GM21515 (cell line): ENCODE measurements around the gene TMEM184C.
A peak's percentile ranks its signal among the peaks of the same experiment; 100 is the strongest.

ENCODE experiments used
- ATAC-seq: cut with Tn5 transposase; IDR thresholded peaks from one replicate; pipeline ENCODE4 v1.9.1; 2021; ENCODE audit not compliant: unreplicated experiment

TMEM184C gene

GRCh38 chr4:147648656-147649055 is 31.5 kb downstream of the TMEM184C start:
- ATAC-seq: no peak

GRCh38 chr4:147651563-147651962 is 34.4 kb downstream of the TMEM184C start:
- ATAC-seq: no peak

GRCh38 chr4:147655639-147656038 is 38.4 kb downstream of the TMEM184C start:
- ATAC-seq: no peak

- no peak for ATAC-seq
Measured at GRCh38 chr4:147658501-147658900, 41.3 kb downstream of the TMEM184C start.

- ATAC-seq: no peak
Measured at GRCh38 chr4:147674073-147674472, 56.9 kb downstream of the TMEM184C start.

- ATAC-seq: no peak
Measured at GRCh38 chr4:147674496-147674895, 57.3 kb downstream of the TMEM184C start.

GRCh38 chr4:147678106-147678505 is 60.9 kb downstream of the TMEM184C start:
- no peak for ATAC-seq

- ATAC-seq: no peak
Measured at GRCh38 chr4:147678796-147679549, 61.8 kb downstream of the TMEM184C start.

- no peak for ATAC-seq
Measured at GRCh38 chr4:147682755-147683154, 65.6 kb downstream of the TMEM184C start.

- ATAC-seq: no peak
Measured at GRCh38 chr4:147683188-147683591, 66.0 kb downstream of the TMEM184C start.

- peak; percentile 100 for ATAC-seq
Measured at GRCh38 chr4:147683717-147684700, 66.8 kb downstream of the TMEM184C start, which contains the start of gene PRMT9. Gene PRMT9, minus strand, starts transcription at chr4:147684163. Its CDS starts 176 bp downstream, at chr4:147683987.

GRCh38 chr4:147689067-147689466 is 71.9 kb downstream of the TMEM184C start:
- no peak for ATAC-seq

GRCh38 chr4:147691820-147692219 is 74.6 kb downstream of the TMEM184C start:
- ATAC-seq: no peak

- ATAC-seq: no peak
Measured at GRCh38 chr4:147693218-147693617, 76.0 kb downstream of the TMEM184C start.

- ATAC-seq: no peak
Measured at GRCh38 chr4:147696866-147697265, 79.7 kb downstream of the TMEM184C start.

- ATAC-seq: no peak
Measured at GRCh38 chr4:147704846-147705245, 87.6 kb downstream of the TMEM184C start.

- peak; percentile 68 for ATAC-seq
Measured at GRCh38 chr4:147707892-147708672, 90.9 kb downstream of the TMEM184C start.

- ATAC-seq: no peak
Measured at GRCh38 chr4:147709999-147710398, 92.8 kb downstream of the TMEM184C start.

GRCh38 chr4:147714575-147715401 is 97.6 kb downstream of the TMEM184C start:
- ATAC-seq: no peak

GRCh38 chr4:147717878-147718277 is 100.7 kb downstream of the TMEM184C start:
- ATAC-seq: peak; percentile 94
